HepG2 (cell line): ENCODE results near the gene TMEM221. TPM values are rescaled to one million over a fixed set of nuclear protein-coding genes. Genes with fewer than 3 reads are reported as not detected.
A peak's percentile ranks its signal among the peaks of the same experiment; 100 is the strongest.

ENCODE experiments used
- ATAC-seq: fragments of 200-7000 bp; cut with Tn5 transposase; 3 replicates; pipeline ENCODE4 v1.9.1; 2020; ENCODE audit warnings: mild to moderate bottlenecking, moderate library complexity
- BruUV-seq: library from RNA; stranded (reverse); fragments of 400-500 nt; replicated peaks from 2 replicates; lab custom pipeline; 2021; lab: Mats Ljungman, UMichigan
- CTCF ChIA-PET: fragments of 300-600 bp; formaldehyde crosslinking; extraction: SDS; loops from one replicate; lab custom pipeline; 2021; ENCODE audit warnings: low total read pairs, inconsistent platforms, low intra/inter-chr PET ratio; lab: Yijun Ruan, JAX
- POLR2A ChIA-PET: fragments of 350-600 bp; sonication (Branson Sonifier 250); formaldehyde crosslinking; loops from one replicate; lab custom pipeline; 2020; ENCODE audit warnings: antibody characterized with exemption, inconsistent platforms; lab: Yijun Ruan, JAX
- DNase-seq: peaks from one replicate; pipeline ENCODE4 v3.0.0-alpha.2; 2015; ENCODE audit warnings: low spot score
- FAIRE-seq: peaks from 3 replicates; lab custom pipeline; 2011; peaks lifted over from hg19 to GRCh38; lab: Jason Lieb, UNC
- H2AFZ ChIP-seq: one replicate; pipeline ENCODE4 v1.6.1; 2011; ENCODE audit warnings: low read length, inconsistent platforms
- H3K27ac ChIP-seq: fragments of 300-600 bp; 3 replicates; pipeline ENCODE4 v1.8.0; 2011; ENCODE audit warnings: mixed run types, mild to moderate bottlenecking, mixed read lengths, low read length, inconsistent platforms; ENCODE audit not compliant: insufficient read depth; ENCODE audit errors: extremely low read length
- H3K27me3 ChIP-seq, 2 experiments: fragments of 200-600 bp in 1 of 2; 2 replicates in 1 of 2; 3 replicates in 1 of 2; pipeline versions ENCODE4 v1.6.0 to v1.8.0; 2011; ENCODE audit warnings: low read length in 2 of 2, mild to moderate bottlenecking in 2 of 2, moderate library complexity in 2 of 2, inconsistent platforms in 1 of 2; ENCODE audit not compliant: insufficient read depth in 2 of 2, control insufficient read depth in 1 of 2
- H3K36me3 ChIP-seq, 2 experiments: fragments of 200-600 bp in 1 of 2; replicated peaks in 1 of 2; 2 replicates in 1 of 2; 3 replicates in 1 of 2; pipeline versions ENCODE4 v1.5.1 to v1.8.0; 2011; ENCODE audit warnings: low read length in 2 of 2, inconsistent platforms in 1 of 2; ENCODE audit not compliant: insufficient read depth in 2 of 2, control insufficient read depth in 1 of 2
- H3K4me1 ChIP-seq: 2 replicates; pipeline ENCODE4 v1.5.1; 2012; ENCODE audit warnings: low read length, inconsistent platforms; ENCODE audit not compliant: insufficient read depth
- H3K4me2 ChIP-seq: 2 replicates; pipeline ENCODE4 v1.6.0; 2011; ENCODE audit warnings: low read depth, low read length, inconsistent platforms
- H3K4me3 ChIP-seq, 3 experiments: fragments of 200-600 bp in 1 of 3; sonication (generic), shearing (Covaris generic) in 1 of 3; replicated peaks in 1 of 3; 2 replicates each; pipeline ENCODE4 v1.5.1; 2011 to 2016; ENCODE audit warnings: low read length in 3 of 3, inconsistent platforms in 2 of 3, low read depth in 2 of 3, mild to moderate bottlenecking in 2 of 3, control low read depth in 1 of 3, mixed read lengths in 1 of 3; ENCODE audit not compliant: insufficient read depth in 1 of 3
- H3K79me2 ChIP-seq: one replicate; pipeline ENCODE4 v1.6.1; 2011; ENCODE audit warnings: low read length, inconsistent platforms; ENCODE audit not compliant: insufficient read depth
- H3K9ac ChIP-seq: 2 replicates; pipeline ENCODE4 v1.6.0; 2011; ENCODE audit warnings: mild to moderate bottlenecking, low read depth, low read length, inconsistent platforms; ENCODE audit not compliant: insufficient read depth
- H3K9me3 ChIP-seq: 2 replicates; pipeline ENCODE4 v1.5.1; 2012; ENCODE audit warnings: mild to moderate bottlenecking, low read length
- H4K20me1 ChIP-seq: 2 replicates; pipeline ENCODE4 v1.6.0; 2011; ENCODE audit warnings: inconsistent platforms, mild to moderate bottlenecking, low read length, moderate library complexity; ENCODE audit not compliant: insufficient read depth
- SCMH1 ChIP-seq: sonication (generic); formaldehyde crosslinking; IDR thresholded peaks from 2 replicates; pipeline ENCODE4 v1.9.0; 2021; ENCODE audit warnings: missing genetic modification reagents, mild to moderate bottlenecking, borderline replicate concordance
- YEATS2 ChIP-seq: sonication (generic); formaldehyde crosslinking; IDR thresholded peaks from 2 replicates; pipeline ENCODE4 v1.4.0; 2020; ENCODE audit warnings: missing genetic modification reagents, borderline replicate concordance
- WGBS: methylation state at CpG from one replicate; pipeline ENCODE4 v1.1.6; 2017; ENCODE audit warnings: low lambda C conversion rate; 5-methylcytosine and 5-hydroxymethylcytosine counted together
- in situ Hi-C: cut with HindIII; loops from 2 replicates; pipeline ENCODE4 v1.10.0; 2017; ENCODE audit warnings: low pct_unique_long_range_greater_than_20kb; ENCODE audit not compliant: extremely low pct_ligation_motif_present
- intact Hi-C: fragments of 100-400 bp; cut with micrococcal nuclease; formaldehyde crosslinking; loops from one replicate; pipeline ENCODE4 v1.10.0; 2022; ENCODE audit not compliant: unreplicated experiment
- polyA plus RNA-seq, 8 experiments: library from polyadenylated mRNA; depleted of rRNA in 3 of 8; stranded (reverse) in 7 of 8; unstranded in 1 of 8; fragments of >200 nt; fragmentation: Illumina TruSeq in 4 of 8; extraction: Trizol in 4 of 8; gene quantifications; 2 replicates each; pipeline versions ENCODE4 v1.2.1 to v1.2.3, GENCODE V29; 2011 to 2016; ENCODE audit warnings: low read depth in 4 of 8, missing spikeins in 1 of 8, mixed read lengths in 1 of 8; ENCODE audit not compliant: insufficient read depth in 1 of 8
- total RNA-seq, 5 experiments: library from RNA; depleted of rRNA; stranded (reverse); fragments of >200 nt; fragmentation: Illumina TruSeq; extraction: Trizol; gene quantifications; 2 replicates each; pipeline ENCODE4 v1.2.3, GENCODE V29; 2016; ENCODE audit warnings: low read depth in 1 of 5
- TF ChIP-seq, protein P1 (sequence below): sonication (generic); formaldehyde crosslinking; IDR thresholded peaks from 2 replicates; pipeline ENCODE4 v1.4.0; 2020; ENCODE audit warnings: missing genetic modification reagents

Gene TMEM221
- total and polyA plus RNA-seq, 2 of the 13 experiments (the other 11 are each of a cell fraction or from before 2014, with no cell fraction given) = 0.33 to 0.77 TPM

DNA sequence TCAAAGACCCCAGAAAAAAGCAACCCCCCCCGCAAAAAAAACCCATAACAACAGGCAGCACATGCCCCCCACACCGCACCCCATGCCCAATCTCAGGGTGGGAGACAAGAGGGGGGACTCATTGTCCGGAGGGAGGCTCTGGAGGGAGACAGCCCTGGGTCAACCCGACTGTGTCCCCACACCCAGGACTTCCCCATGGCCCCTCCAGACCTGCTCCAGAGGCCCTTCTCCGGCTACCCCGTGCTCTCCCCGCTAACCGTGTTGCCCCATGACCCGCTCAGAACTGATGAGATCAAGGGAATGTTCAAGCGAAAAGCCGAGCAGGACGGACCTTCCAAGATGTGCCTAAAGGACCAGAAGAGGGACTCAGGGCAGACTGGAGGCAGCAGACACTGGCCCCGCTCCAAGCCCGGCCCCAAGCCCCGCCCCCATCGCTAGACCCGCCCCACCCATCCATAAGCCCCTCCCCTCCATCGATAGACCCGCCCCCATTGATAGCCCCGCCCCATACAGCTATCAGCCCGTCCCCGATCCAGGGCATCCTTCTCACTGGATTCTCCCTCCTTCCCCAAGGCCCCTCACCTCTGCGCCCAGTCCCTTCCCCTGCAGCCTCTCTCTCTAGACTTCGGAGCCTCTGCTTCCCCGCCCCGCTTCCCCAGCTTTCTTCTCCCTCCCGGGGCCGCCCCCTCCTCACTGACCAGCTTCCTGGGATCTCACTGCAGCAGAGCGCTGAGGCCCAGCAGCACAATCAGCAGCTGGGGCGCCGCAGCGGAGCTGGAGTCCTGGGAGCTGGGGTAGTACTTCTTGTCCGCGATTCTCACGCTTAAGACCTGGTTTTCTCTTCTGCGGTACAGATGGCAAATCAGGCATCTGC lies 45.2 kb downstream of the TMEM221 start (continued):
- TF ChIP-seq, protein P1, sequence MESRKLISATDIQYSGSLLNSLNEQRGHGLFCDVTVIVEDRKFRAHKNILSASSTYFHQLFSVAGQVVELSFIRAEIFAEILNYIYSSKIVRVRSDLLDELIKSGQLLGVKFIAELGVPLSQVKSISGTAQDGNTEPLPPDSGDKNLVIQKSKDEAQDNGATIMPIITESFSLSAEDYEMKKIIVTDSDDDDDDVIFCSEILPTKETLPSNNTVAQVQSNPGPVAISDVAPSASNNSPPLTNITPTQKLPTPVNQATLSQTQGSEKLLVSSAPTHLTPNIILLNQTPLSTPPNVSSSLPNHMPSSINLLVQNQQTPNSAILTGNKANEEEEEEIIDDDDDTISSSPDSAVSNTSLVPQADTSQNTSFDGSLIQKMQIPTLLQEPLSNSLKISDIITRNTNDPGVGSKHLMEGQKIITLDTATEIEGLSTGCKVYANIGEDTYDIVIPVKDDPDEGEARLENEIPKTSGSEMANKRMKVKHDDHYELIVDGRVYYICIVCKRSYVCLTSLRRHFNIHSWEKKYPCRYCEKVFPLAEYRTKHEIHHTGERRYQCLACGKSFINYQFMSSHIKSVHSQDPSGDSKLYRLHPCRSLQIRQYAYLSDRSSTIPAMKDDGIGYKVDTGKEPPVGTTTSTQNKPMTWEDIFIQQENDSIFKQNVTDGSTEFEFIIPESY = peak; percentile 69; the same call in 1 of the 2 replicates
- no peak for TF ChIP-seq YEATS2 (CRISPR knock-in tag)
- TF ChIP-seq, all 625 proteins: peak for 3

DNA sequence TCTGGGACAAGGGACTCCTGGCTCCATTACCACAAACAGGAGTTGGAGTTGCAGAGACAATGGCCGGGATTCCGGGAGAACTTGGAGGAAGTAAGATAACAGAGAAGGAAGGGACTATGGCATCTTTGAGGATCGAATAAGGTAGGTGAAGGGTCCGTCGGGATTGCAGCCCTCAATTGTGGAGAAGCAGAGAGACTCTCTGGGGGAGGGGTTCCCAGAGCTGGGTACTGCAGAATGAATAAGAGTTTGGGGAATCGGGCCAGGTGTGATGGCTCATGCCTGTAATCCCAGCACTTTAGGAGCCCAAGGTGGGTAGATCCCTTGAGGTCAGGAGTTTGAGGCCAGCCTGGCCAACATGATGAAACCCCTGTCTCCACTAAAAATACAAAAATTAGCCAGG lies 46.8 kb downstream of the TMEM221 start:
- CTCF ChIA-PET = no interaction called here
- no peak for FAIRE-seq

More for the DNA sequence above, 46.8 kb downstream of the TMEM221 start:
- H3K4me1 ChIP-seq = peaks cover 13% of the 10 kb centered on the region
- no peaks in the 10 kb centered on the region for H3K9me3 ChIP-seq
- no peaks in the 10 kb centered on the region; a peak in 1 of 5 replicates for H3K27me3 ChIP-seq
- 97% methylated on average over 6 of the region's 6 CpGs for WGBS
- peaks cover 23% of the 10 kb centered on the region for H3K79me2 ChIP-seq
- H3K4me3 ChIP-seq = no peak overlapping the region
- no peak overlapping the region for H3K4me2 ChIP-seq
- no peak for ATAC-seq
- in situ Hi-C loops = no loop called here
- no peak for DNase-seq
- intact Hi-C loops = no loop called here
- no peak for TF ChIP-seq SCMH1 (CRISPR knock-in tag)
- TF ChIP-seq, all 625 proteins: peak for 0
- Histone ChIP-seq H3K9ac (no peak overlapping the region), H4K20me1 (no peaks in the 10 kb centered on the region; the same call in 1 of the 2 replicates), H3K36me3 (peaks cover 0 to 8% of the 10 kb centered on the region in 2 experiments; a peak in 3 of 5 replicates), H3K27ac (no peak overlapping the region), H2AFZ (no peak overlapping the region)
- no TSS peak for BruUV-seq
- POLR2A ChIA-PET = no interaction called here
